HG03378 (cell line): ENCODE results near the gene SMS.

ENCODE experiments used
- ATAC-seq: cut with Tn5 transposase; IDR thresholded peaks from one replicate; pipeline ENCODE4 v1.9.1; 2021; ENCODE audit warnings: mild to moderate bottlenecking, moderate library complexity; ENCODE audit not compliant: unreplicated experiment

Gene SMS

GRCh38 chrX:21975242-21975641 lies 34.7 kb downstream of the SMS start:
- no peak for ATAC-seq

- no peak for ATAC-seq
Measured at GRCh38 chrX:21975812-21976211, 35.3 kb downstream of the SMS start.

- ATAC-seq = no peak
Measured at GRCh38 chrX:21978346-21978745, 37.8 kb downstream of the SMS start.

GRCh38 chrX:21982311-21982710 lies 41.8 kb downstream of the SMS start:
- no peak for ATAC-seq

- peak; percentile 90 for ATAC-seq
Measured at GRCh38 chrX:21985332-21985777, 44.8 kb downstream of the SMS start.

GRCh38 chrX:21986596-21986995 lies 46.1 kb downstream of the SMS start:
- no peak for ATAC-seq

- peak; percentile 44 for ATAC-seq
Measured at GRCh38 chrX:21989384-21989783, 48.9 kb downstream of the SMS start.

GRCh38 chrX:21990832-21991231 lies 50.3 kb downstream of the SMS start:
- no peak for ATAC-seq

GRCh38 chrX:21991504-21991903 lies 51.0 kb downstream of the SMS start:
- ATAC-seq = no peak

- peak; percentile 82 for ATAC-seq
Measured at GRCh38 chrX:21993265-21993664, 52.8 kb downstream of the SMS start.

GRCh38 chrX:21996872-21997455 lies 56.5 kb downstream of the SMS start:
- ATAC-seq = no peak

- ATAC-seq = no peak
Measured at GRCh38 chrX:21998037-21998436, 57.5 kb downstream of the SMS start.

GRCh38 chrX:22004866-22005265 lies 64.4 kb downstream of the SMS start:
- ATAC-seq = no peak

GRCh38 chrX:22012051-22012450 lies 71.5 kb downstream of the SMS start:
- no peak for ATAC-seq

- ATAC-seq = no peak
Measured at GRCh38 chrX:22012931-22013330, 72.4 kb downstream of the SMS start.

GRCh38 chrX:22015139-22015750 lies 74.7 kb downstream of the SMS start:
- ATAC-seq = no peak

GRCh38 chrX:22021751-22022324 lies 81.3 kb downstream of the SMS start:
- no peak for ATAC-seq

- no peak for ATAC-seq
Measured at GRCh38 chrX:22024577-22024976, 84.1 kb downstream of the SMS start.

- ATAC-seq = no peak
Measured at GRCh38 chrX:22025751-22026150, 85.2 kb downstream of the SMS start.

GRCh38 chrX:22026731-22027130 lies 86.2 kb downstream of the SMS start:
- ATAC-seq = no peak

GRCh38 chrX:22032084-22032483 lies 91.6 kb downstream of the SMS start, which contains the start of gene PHEX:
TSS of gene PHEX (plus strand) at chrX:22032325. CDS start at chrX:22033006, 681 bp downstream.
- ATAC-seq = no peak

GRCh38 chrX:22032506-22032905 lies 92.0 kb downstream of the SMS start:
- ATAC-seq = no peak
